GM12865 (cell line): ENCODE data around the gene CPNE9.

Experiments
- DNase-seq: peaks from one replicate; pipeline ENCODE4 v3.0.0; 2010; ENCODE audit warnings: low read depth
- H3K4me3 ChIP-seq: 2 replicates; pipeline ENCODE4 v1.5.1; 2011; ENCODE audit warnings: mild to moderate bottlenecking, low read depth, low read length, control low read depth
- TF ChIP-seq, protein P1 (sequence below): IDR thresholded peaks from 2 replicates; pipeline ENCODE4 v1.5.1; 2011; ENCODE audit warnings: low read length, control low read depth, low read depth, inconsistent platforms; ENCODE audit not compliant: insufficient read depth; ENCODE audit errors: missing control alignments

CPNE9 gene

DNA sequence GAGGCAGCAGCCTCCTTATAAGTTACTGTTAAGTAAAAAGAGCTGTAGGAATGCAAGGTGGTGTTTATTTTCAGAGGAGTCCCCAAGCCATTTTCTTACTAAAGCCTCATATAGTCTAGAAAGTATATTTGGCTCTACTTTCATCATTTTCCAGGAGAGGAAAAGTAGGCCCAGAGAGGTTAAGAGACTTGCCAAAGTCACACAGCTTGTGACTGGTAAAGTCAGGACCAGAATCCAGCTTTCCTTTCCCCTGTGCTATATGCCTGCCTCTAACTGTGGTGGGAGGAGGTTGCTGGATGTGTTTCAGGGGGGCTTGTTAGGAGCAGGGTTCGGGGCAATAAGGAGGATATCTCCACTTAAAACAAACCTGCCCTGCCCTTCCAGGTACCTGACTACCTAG, 38.9 kb downstream of the CPNE9 start:
- TF ChIP-seq, protein P1, sequence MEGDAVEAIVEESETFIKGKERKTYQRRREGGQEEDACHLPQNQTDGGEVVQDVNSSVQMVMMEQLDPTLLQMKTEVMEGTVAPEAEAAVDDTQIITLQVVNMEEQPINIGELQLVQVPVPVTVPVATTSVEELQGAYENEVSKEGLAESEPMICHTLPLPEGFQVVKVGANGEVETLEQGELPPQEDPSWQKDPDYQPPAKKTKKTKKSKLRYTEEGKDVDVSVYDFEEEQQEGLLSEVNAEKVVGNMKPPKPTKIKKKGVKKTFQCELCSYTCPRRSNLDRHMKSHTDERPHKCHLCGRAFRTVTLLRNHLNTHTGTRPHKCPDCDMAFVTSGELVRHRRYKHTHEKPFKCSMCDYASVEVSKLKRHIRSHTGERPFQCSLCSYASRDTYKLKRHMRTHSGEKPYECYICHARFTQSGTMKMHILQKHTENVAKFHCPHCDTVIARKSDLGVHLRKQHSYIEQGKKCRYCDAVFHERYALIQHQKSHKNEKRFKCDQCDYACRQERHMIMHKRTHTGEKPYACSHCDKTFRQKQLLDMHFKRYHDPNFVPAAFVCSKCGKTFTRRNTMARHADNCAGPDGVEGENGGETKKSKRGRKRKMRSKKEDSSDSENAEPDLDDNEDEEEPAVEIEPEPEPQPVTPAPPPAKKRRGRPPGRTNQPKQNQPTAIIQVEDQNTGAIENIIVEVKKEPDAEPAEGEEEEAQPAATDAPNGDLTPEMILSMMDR, result no peak
- DNase-seq, result no peak
- no peak overlapping the region for H3K4me3 ChIP-seq

DNA sequence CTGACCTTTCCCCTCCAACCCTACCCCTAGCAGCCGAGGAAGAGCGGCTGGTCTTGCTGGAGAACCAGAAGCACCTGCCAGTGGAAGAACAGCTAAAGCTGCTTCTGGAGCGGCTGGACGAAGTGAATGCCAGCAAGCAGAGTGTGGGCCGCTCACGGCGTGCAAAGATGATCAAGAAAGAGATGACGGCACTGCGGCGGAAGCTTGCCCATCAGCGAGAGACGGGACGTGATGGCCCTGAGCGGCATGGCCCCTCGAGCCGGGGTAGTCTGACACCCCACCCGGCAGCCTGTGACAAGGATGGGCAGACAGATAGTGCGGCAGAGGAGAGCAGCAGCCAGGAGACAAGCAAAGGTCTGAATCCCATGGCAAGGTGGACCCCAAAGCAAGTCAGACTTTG, 39.9 kb downstream of the CPNE9 start:
- TF ChIP-seq, protein P1, result no peak
- no peak for DNase-seq
- no peak overlapping the region for H3K4me3 ChIP-seq

DNA sequence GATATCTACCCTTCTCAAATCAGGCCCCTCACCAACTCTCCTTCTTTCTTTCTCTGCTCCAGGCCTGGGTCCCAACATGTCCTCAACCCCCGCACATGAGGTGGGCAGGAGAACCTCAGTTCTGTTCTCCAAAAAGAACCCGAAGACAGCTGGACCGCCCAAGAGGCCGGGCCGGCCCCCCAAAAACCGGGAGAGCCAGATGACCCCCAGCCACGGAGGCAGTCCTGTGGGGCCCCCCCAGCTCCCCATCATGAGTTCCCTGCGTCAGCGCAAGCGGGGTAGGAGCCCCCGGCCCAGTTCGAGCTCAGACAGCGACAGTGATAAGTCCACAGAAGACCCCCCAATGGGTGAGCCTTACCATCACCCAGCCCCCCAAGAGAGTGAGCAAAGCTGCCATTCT, 40.5 kb downstream of the CPNE9 start:
- TF ChIP-seq, protein P1, result no peak
- no peak overlapping the region for H3K4me3 ChIP-seq
- DNase-seq, result no peak

DNA sequence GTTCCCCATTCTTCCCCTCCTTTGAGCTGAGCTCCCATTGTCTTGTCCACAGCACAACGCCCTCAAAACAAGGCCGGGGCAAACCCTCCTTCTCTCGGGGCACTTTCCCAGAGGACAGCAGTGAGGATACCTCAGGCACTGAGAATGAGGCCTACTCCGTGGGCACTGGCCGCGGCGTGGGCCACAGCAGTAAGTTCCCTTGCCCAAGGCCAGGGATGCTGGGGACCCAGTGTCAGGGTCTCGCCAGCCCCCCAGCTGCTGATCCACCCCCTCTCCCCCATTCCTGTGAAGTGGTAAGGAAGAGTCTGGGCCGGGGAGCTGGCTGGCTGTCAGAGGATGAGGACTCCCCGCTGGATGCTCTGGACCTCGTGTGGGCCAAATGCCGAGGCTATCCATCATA, 41.9 kb downstream of the CPNE9 start:
- no peak overlapping the region for H3K4me3 ChIP-seq
- DNase-seq, result no peak
- TF ChIP-seq, protein P1, result no peak

DNA sequence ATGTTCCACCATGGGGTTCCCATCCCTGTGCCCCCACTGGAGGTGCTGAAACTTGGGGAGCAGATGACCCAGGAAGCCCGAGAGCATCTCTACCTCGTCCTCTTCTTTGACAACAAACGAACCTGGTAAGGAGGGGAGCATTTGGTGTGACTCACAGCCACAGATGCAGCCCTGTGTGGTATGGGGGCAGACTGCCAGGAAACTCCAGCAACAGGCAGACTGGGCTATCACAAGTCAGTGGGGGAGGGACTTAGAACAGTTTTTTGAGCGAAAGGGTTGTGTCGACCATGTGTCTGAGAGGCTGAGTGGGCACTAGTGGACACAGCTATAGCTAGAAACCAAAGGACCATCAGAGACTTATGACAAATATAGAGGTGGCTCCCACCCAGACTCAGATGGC, 42.7 kb downstream of the CPNE9 start:
- no peak overlapping the region for H3K4me3 ChIP-seq
- TF ChIP-seq, protein P1, result no peak
- no peak for DNase-seq

DNA sequence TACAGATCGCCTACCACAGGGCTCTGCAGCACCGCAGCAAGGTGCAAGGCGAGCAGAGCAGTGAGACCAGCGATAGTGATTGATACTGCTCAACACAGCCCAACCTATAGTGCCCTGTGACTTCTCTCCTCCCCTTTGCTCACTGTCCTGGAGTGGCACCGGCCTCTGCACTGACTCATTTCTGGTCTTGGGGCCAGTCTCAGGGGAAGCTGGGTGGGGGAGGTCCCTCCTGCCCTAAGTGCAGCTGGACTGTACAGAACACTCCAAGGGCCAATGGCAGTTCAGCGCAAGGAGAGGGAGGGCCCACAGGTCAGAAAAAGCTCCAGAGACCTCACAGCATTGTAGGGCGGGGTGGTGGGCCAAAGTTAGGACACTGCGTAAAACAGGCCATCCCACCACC, 43.6 kb downstream of the CPNE9 start:
- peak; percentile 41 for DNase-seq
- TF ChIP-seq, protein P1, result no peak
- no peak overlapping the region for H3K4me3 ChIP-seq

DNA sequence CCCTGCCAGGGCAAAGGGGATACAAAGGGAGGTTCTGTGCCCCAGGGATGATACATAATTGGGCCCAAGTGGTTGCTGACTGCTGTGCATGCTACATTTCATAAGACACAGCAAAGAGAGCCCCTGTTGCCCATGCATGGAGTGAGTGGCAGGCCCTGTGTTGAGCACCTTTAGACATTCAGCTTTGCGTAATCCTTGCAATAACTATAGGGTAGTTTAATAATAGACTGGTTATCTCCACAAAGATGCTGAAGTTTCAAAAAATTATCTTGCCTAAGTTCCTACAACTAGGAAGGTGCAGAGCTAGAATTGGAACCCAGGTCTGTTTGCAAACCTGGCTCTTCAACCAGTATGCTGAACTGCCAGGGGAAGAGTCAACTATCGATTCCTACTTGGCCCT, 44.4 kb downstream of the CPNE9 start:
- DNase-seq, result no peak
- TF ChIP-seq, protein P1, result no peak
- H3K4me3 ChIP-seq, result no peak overlapping the region
